ENCODE data around the gene WDR46.
"Not testable (repeated sequence)": the region's sequence is repeated elsewhere in the genome, so short reads cannot be mapped to it uniquely, and the experiment has no call there.

Gene WDR46

DNA sequence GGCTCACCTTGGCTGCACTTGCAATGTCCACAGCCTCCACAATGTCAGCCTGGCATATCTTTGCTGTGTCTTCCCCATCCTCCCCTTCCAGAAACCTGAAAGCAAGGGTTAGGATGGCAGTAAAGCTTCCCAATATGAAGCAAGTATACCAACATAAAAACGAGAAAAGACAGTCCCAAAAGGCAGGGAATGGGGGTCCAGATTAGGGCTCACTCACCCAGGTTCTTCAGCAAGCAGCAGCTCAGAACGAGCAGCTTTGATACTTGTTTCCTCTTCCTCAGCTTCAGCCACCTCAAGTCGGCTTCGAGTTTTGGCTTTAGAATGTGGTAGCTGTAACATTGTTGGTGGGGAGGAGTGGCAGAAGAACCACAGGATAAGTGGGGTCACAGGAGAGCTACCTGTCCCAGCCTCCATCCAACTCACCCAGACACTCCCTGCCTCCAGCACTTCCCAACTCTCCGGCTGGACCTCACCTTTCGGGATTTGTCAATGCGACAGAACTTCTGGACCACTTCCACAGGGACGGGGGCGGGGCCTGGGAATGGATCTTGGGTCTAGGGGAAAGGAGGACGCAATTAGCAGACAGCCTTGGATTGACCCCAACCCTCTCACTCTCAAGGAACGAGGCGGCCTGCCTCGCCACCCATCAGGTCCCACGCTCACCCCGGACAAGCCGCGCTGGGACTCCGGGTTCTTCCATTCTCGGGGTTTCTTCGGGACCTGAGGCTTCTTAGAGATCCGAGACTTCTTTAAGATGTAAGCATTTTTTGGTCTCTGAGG is 708 bp downstream of the WDR46 start:
- DNase-seq (ENCODE audit: low spot score): no peak

DNA sequence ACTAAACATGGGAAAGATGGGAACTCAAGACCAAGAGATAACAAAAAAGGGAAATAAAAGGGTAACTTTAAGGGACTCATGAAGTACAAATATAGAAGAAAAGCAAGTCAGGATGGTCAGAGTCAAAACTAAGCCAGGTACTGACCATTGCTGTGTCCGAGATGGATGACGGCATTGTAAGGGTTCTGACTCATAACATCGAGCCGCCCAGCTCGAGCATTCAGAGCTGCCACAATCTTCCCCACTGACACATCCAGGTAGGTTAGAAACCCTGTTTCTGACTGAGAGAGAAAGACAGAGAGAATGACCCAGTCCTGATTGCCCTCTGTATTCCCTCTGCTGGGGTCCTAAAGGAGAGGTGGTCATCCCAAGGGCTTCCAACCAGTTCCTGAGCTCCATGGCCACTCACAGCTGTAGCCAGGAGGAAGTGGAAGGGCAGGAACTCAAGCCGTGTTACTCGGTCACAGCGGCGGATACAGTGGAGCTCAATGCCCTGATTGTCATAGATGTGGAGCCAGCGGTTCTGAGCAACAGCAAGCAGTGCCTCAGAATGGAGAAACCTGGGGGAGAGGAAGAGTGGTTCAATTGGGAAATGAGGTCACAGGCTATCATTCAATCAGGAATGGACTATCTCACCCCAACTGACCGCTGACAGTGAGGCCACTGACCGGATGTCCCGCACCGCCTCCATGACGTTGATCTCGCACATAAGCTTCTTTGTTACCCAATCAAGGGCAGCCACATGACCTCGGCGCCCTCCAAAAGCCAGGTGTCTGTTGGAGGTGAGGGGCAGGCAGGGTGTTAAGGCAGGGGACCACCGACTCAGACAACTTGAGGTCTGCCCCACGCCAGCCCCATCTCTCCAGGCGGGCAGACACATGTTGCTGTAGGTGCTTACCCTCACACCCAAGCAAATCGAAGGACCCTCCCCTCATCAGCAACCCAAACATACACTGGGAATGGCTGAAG is 1.8 kb downstream of the WDR46 start:
- DNase-seq (ENCODE audit: low spot score): no peak

DNA sequence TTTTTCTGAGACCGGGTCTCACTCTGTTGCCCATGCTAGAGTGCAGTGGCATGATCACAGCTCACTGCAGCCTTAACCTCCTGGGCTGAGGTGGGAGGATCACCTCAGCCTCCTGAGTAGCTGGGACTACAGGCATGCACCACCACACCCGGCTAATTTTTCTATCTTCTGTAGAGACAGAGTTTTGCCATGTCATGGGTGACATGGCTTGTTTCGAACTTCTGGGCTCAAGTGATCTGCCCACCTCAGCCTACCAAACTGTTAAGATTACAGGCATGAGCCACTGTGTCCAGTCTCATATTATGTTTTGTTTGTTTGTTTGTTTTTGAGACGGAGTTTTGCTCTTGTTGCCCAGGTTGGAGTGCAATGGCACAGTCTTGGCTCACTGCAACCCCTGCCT is 3.8 kb downstream of the WDR46 start:
- DNase-seq (ENCODE audit: low spot score): not testable (repeated sequence)

DNA sequence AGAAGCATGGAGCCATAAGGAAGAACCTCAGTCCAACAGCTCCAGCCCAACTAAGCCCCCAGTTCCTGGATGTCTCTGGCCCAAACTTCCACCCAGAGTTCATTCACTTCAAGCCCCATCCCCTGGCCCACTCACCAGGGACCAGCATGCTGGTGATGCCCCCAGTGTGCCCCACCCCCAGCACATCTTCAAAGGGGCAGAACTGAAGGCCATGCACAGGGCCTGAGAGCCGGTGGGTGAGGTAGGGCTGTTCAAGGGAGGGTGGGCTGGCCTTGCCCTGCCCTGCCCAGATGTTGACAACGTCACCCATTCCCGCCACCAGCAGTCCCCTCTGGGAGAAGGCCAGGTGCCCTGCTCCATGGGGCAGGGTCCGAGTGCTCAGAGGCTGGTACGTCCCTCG is 8.5 kb downstream of the WDR46 start:
- DNase-seq (ENCODE audit: low spot score): no peak

DNA sequence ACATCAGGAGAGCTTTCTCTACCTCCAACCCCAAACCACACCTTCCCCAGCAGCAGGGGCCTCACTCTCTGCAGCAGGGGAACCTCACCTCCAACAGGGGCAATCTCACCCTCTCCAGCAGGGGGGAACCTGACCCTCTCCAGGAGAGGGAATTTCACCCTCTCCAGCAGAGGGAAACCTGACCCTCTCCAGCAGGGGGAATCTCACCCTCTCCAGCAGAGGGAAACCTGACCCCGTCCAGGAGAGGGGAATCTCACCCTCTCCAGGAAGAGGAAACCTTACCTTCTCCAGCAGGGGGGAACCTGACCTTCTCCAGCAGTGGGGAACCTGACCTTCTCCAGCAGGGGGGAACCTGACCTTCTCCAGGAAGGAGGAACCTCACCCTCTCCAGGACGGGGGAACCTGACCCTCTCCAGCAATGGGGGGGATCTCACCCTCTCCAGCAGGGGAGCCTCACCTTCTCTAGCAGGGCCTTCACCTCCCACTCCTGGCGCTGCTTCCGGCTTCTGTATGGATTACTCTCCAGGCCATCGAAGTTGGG is 9.0 kb downstream of the WDR46 start:
- peak; percentile 78 for DNase-seq (ENCODE audit: low spot score)

DNA sequence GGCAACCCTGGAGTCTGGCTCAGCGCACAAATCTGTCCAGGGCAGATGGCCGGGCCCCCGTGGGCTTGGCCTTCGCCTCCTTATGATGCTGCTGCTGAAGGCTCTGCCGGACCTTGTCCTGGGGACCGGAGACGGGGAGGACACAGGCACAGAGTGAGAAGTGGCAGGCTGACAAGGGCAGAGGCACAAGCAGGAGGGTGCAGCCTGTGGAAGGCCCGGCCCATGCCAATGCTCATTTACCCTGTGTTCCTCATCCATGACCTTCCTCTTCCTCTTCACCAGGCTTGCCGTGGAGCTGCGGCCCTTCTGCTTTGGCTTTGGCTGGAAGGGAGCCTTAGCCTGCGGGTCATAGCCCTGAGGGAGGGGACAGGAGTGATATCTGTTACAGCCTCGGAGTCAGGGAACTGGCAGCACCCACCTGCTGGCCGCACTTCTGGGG is 9.8 kb downstream of the WDR46 start:
- DNase-seq (ENCODE audit: low spot score): no peak

DNA sequence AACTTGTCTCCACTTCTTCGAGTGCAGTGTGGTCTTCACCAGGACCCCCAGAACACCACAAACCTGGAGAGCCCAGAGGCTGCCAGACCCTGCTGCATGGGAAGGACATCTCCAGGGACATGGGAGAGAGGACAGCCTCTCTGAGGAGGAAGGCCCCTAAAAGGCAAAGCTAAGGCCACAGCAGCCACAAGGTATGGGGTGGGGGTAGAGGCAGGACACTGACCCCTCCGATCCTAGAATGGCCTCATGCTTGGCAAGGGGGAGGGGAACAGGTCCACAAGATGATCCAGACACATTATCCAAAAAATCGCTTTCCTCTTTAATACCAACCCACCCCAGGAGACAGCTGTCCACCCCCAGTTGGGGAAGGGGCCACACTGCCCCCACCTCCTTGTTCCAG is 10.2 kb downstream of the WDR46 start:
- no peak for DNase-seq (ENCODE audit: low spot score)

DNA sequence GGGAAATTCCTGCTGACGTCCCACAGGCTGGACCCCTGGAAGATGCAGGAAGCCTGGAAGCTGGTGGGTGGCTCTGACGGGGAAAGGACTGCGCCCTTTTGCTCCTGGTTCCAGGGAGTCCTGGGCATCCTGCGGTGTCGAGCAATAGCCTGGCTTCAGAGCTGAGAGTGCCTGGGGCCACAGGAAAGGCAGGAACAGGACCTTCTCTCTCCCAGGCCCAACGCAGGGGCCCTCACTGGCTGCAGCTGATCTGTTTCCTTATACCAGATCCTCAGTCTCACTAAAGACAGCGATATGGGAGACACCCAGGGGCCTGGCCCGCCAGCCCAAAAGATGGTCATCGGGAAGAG is 10.7 kb downstream of the WDR46 start:
- DNase-seq (ENCODE audit: low spot score): no peak

DNA sequence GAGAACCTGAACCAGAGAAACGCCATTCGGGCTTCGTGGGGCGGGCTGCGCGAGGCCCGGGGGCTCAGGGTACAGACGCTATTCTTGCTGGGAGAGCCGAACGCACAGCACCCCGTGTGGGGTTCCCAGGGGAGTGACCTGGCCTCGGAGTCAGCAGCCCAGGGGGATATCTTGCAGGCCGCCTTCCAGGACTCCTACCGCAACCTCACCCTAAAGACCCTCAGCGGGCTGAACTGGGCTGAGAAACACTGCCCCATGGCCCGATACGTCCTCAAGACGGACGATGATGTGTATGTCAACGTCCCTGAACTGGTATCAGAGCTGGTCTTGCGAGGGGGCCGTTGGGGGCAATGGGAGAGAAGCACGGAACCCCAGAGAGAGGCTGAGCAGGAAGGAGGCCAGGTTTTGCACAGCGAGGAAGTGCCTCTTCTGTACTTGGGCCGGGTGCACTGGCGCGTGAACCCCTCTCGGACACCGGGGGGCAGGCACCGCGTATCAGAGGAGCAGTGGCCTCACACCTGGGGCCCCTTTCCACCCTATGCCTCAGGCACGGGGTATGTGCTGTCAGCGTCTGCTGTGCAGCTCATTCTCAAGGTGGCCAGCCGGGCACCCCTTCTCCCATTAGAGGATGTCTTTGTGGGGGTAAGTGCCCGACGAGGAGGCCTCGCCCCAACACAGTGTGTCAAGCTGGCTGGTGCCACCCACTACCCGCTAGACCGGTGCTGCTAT is 11.2 kb downstream of the WDR46 start:
- no peak for DNase-seq (ENCODE audit: low spot score)

DNA sequence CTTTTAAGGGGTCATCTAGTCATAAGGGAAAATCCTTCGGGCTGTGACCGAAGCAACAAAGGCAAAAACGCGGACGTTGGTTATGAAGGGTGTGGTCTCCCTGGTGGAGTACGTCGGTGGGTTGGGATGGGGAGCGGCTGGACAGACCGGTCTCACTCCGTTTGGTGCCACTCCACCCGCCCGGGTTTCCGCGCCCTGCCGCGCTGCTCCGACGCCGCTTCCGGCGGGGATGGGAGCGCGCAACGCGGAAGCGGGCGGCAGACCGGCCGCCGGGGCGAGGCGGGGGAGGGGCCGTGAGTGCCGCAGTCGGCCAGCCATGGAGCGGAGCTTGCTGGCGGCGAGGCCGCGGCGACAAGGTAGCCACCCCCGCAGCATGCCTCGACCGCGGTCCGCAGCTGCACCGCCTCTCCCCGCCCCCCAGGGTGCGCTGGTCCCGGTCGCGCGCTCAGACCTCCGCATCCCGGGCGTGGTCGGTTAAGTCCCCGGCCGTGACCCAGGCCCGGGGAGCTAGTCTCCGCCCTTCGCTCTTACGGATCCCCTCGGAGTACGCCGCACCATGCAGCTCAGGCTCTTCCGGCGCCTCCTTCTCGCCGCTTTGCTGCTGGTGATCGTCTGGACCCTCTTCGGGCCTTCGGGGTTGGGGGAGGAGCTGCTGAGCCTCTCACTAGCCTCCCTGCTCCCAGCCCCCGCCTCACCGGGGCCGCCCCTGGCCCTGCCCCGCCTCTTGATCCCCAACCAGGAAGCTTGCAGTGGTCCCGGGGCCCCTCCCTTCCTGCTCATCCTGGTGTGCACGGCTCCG is 12.0 kb downstream of the WDR46 start, which contains the start of gene B3GALT4:
Gene B3GALT4, plus strand, starts transcription at position 260 of the 799 bp plus-strand sequence. Its CDS starts 297 bp downstream, at position 557.
- DNase-seq (ENCODE audit: low spot score): peak; percentile 82

DNA sequence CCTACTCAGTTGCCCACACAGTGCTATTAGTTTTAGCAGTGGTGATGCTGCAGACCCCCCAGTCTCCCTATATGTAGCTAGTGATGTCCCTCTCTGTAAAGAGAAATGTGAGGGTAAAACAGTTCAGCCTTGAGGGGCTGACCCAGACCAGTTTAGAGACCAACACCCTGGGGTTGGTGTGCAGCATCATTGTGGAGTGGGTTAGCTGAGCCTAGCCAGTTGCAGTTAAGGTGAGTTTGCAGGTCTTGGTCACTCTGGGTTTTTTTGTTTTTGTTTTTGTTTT is 12.5 kb downstream of the WDR46 start:
- DNase-seq (ENCODE audit: low spot score): no peak

DNA sequence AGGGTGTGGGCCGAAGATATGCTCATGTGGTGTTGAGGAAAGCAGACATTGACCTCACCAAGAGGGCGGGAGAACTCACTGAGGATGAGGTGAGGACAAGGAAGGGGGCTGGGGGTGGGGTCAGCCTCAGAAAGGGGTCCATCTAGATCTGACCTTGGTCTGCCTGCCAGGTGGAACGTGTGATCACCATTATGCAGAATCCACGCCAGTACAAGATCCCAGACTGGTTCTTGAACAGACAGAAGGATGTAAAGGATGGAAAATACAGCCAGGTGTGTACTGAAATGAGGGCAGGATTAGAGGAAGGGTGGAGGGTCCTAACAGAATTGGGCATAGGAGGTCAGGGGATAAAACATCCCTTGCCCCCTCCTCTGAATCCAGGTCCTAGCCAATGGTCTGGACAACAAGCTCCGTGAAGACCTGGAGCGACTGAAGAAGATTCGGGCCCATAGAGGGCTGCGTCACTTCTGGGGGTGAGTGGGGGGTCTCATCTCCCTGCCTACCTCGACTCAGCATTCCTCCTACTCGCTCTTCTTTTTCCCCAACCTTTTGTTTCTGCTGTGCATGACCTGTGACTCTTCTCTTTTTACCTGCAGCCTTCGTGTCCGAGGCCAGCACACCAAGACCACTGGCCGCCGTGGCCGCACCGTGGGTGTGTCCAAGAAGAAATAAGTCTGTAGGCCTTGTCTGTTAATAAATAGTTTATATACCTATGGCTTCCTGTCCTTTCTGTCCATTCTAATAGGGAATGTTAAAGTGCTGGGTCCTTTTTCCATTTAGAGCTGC is 13.1 kb downstream of the WDR46 start:
- DNase-seq (ENCODE audit: low spot score): not testable (repeated sequence)

DNA sequence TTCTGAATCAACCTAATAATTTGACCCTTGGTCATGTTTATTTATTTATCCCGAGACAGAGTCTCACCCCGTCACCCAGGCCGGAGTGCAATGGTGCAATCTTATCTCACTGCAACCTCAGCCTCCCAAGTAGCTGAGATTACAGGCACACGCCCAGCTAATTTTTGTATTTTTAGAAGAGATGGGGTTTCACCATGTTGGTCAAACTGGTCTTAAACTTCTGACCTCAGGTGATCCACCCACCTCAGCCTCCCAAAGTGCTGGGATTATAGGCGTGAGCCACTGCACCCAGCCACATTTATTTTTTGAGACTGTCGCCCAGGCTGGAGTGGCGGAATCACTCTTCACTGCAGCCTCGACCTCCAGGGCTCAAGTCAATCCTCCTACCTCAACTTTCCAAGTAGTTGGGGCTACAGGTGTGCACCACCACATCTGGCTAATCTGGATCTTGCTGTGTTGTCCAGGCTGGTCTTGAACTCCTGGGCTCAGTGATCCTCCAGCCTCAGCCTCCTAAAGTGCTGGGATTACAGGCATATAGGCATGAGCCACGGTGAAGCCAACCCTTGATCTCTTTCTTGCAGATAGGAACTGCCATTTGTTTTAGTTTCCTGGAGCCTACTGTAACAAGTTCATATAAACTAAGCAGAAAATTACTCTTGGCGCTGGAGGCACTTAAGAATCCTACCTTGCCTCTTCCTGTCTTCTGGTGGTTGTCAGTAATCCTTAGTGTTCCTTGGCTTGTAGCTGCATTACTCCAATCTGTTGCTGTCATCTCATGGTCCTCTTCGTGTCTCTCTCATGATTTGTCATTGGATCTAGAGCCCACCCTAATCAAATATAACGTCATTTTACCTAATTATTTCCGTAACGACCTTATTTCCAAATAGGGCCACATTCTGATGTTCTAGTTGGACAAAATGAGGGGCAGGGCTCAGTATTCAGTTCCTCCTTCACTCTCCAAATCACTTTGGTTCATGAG is 14.8 kb downstream of the WDR46 start:
- DNase-seq (ENCODE audit: low spot score): no peak

DNA sequence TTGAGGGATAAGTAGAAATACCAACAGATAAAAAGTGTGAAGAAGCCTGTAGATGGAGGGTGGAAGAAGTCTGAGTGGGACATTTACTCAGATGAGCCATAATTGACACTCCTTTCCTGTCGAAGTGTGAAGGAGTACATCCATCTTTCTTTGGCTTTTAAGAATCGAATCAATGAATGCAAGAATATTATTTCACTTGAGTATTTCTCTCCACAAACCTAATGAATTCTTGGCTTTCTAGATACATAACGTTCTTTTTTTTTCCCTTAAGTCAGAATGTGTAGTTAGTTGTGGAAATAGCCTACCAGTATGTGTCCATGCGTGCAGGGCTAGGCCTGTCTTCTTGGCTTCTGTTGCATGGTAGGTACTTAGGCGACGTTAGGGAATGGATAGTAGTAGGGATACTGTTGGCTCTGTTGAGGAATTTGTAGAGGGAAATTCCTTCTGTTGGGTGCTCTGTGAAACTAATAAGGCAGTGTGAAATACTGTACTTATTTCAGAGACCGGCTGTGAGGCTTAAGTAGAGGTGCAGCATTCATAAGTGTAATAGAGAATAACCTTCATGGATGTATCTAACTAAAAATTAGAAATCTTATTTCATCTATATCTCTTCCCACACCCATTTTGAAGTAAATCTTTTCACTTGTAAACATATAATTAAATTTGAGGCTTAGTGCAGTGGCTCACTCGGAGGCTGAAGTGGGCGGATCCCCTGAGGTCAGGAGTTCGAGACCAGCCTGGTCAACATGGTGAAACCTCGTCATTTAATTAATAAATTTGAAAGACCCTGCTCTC is 15.7 kb downstream of the WDR46 start:
- DNase-seq (ENCODE audit: low spot score): no peak

DNA sequence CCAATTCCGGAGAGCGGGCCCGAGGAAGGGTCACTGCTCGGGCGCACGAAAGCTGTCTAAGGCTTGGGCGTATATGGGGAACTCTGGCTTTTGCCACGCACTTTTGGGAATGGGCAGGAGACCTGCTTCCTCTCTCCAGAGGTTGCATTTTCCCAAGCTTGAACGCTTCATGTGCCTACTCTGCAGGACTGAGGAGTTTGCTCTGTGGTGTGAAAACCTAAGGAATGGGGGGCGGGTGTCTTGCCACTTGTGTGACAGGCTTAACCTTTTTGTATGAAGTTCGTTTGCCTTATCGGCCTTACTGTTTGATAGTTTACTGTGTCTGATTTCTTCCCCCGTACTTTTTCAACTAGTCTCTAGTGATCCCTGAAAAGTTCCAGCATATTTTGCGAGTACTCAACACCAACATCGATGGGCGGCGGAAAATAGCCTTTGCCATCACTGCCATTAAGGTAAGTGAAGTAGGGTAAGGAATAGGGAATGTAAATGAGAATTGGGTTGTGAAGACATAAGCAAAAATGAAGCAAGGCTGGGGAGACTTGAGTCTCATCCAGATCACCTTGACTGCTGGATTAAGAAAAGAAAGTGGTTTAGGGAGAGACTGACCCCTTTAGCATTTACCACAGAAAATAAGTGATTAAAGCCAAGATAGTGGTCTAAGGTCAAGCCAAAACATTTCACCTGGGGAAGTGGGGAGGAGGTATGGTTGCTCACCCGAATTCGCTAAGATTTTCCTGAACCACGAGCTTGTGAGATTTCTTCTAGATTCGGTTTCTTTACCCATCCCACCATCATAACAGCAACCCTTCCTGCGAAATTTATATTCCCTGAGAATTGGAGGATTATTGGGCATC is 16.5 kb downstream of the WDR46 start:
- no peak for DNase-seq (ENCODE audit: low spot score)

DNA sequence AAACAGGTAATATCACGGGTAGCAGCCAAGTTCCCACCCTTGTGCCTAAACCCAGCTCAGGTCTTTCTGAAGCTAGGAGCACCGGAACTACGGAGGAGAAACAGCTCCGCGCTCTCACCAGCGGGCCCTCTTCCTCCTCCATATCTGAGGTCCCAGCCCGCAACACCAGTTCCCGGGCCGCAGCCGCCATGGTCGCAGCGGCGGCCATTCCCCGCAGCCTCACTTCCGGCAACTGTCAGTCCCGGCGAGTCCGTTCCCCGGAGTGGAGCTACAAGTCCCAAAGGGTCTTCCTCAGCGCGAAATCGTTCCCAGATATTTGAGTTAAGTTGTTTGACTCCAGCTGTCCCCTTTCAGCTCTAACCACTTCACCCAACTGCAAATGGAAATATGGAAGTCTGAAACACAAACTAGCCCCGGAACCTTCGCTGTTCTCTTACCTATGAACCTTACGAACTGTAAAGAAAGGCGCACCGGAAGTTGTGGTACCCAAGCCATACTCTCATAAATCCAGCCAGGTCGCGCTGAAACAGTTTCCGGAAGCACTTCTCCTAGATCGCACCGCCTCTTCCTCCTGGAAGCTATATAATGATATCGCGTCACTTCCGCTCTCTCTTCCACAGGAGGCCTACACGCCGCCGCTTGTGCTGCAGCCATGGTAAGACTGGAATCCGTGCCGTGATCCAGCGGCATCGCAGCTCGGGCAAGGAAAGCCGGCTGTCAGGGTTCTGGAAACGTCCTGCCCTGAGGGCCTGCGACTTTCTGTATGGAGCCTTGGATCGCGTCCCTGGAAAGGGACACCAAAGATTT is 17.4 kb downstream of the WDR46 start, which contains the start of the genes RPS18 and VPS52:
Gene RPS18, plus strand, starts transcription at position 608 of the 807 bp plus-strand sequence. Its CDS starts 45 bp downstream, at position 653.
Gene VPS52, minus strand, starts transcription at position 409 of the 807 bp plus-strand sequence. Its CDS starts 201 bp downstream, at position 208.
- peak; percentile 99 for DNase-seq (ENCODE audit: low spot score)

DNA sequence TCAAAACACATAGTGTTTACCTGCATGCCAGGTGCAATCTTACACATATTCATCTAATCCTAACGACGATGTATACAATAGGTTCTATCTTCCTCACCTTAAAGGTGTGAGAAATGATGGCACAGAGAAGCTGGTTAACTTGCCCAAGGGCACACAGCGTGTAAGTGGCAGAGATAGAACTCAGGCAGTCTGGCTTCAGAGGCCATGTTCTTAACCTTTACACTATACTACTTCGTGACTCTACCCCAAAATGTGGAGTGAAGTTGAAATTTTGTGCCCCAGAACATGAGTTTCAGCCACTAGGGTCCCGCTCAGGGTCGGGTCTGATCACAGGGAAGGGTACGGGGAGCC is 17.9 kb downstream of the WDR46 start:
- DNase-seq (ENCODE audit: low spot score): no peak
